Kidney (tissue), 14 donors: ENCODE measurements around the gene DGKI. TPM values are rescaled to one million over a fixed set of nuclear protein-coding genes. Genes with fewer than 3 reads are reported as not detected.

Experiments used
- DNase-seq, 5 donors: peaks; one replicate each; pipeline ENCODE4 v3.0.0-alpha.2; 2013 to 2020
- FAIRE-seq: peaks from 2 replicates; lab custom pipeline; 2012; peaks lifted over from hg19 to GRCh38; lab: Jason Lieb, UNC
- H3K27ac ChIP-seq, 2 donors: one replicate each; pipeline ENCODE4 v1.7.0; 2013; ENCODE audit warnings: low read depth in 2 of 2, low read length in 2 of 2, inconsistent platforms in 1 of 2
- H3K27me3 ChIP-seq: one replicate; pipeline ENCODE4 v1.7.1; 2013; ENCODE audit warnings: low read length, inconsistent platforms; ENCODE audit not compliant: control insufficient read depth, insufficient read depth
- H3K36me3 ChIP-seq, 3 donors: one replicate each; pipeline versions ENCODE4 v1.7.0 to v1.7.1; 2013; ENCODE audit warnings: low read length in 3 of 3, control low read depth in 1 of 3, inconsistent platforms in 1 of 3; ENCODE audit not compliant: insufficient read depth in 3 of 3, control insufficient read depth in 2 of 3
- H3K4me1 ChIP-seq, 3 donors: one replicate each; pipeline versions ENCODE4 v1.7.0 to v1.7.1; 2013; ENCODE audit warnings: low read length in 3 of 3, inconsistent platforms in 1 of 3, low read depth in 1 of 3; ENCODE audit not compliant: control insufficient read depth in 2 of 3, insufficient read depth in 2 of 3
- H3K4me3 ChIP-seq, 3 donors: one replicate each; pipeline versions ENCODE4 v1.7.0 to v1.8.1; 2013; ENCODE audit warnings: low read length in 3 of 3, control low read depth in 1 of 3, inconsistent platforms in 1 of 3
- H3K9ac ChIP-seq, 3 donors: one replicate each; pipeline versions ENCODE4 v1.7.0 to v1.7.1; 2013; ENCODE audit warnings: low read length in 3 of 3, control low read depth in 1 of 3, inconsistent platforms in 1 of 3
- H3K9me3 ChIP-seq, 3 donors: one replicate each; pipeline versions ENCODE4 v1.7.0 to v1.7.1; 2013; ENCODE audit warnings: low read length in 3 of 3, control low read depth in 1 of 3, inconsistent platforms in 1 of 3; ENCODE audit not compliant: control insufficient read depth in 2 of 3, insufficient read depth in 1 of 3
- CTCF ChIP-seq: IDR thresholded peaks from 3 replicates; pipeline ENCODE4 v1.5.1; 2012; ENCODE audit warnings: mild to moderate bottlenecking, moderate library complexity, borderline replicate concordance; ENCODE audit not compliant: insufficient read depth; ENCODE audit errors: extremely low read depth
- intact Hi-C: fragments of 100-400 bp; cut with DNase I; formaldehyde crosslinking; loops from one replicate; pipeline ENCODE4 v1.11.1; 2022
- polyA plus RNA-seq: library from polyadenylated mRNA; stranded (reverse); fragments of 350-450 nt; fragmentation: Illumina TruSeq; extraction: RNeasy Lipid Tissue Mini Kit (QIAGEN cat#74804); gene quantifications from one replicate; pipeline ENCODE4 v1.2.3, GENCODE V29; 2014; ENCODE audit warnings: low read depth, low replicate concordance; ENCODE audit not compliant: insufficient read depth
- total RNA-seq: library from RNA; stranded (reverse); fragmentation: NEBNext Ultra II Directional; extraction: Animal tissue kit (Norgen Biotek cat#: 25700); gene quantifications from one replicate; pipeline ENCODE4 v1.2.1, GENCODE V29; 2021
- donor health status: control.
- donor health status: control.
- donor health status: control.
- donor health status: control.
- donor health status: control.
- donor health status: DM: yes; HTN: yes; CAD: no.
- donor health status: Normal renal cell carcinoma (clear cell type).

DGKI gene
- total and polyA plus RNA-seq, 2 donors from 2014 or later, result 1.3 to 2.5 TPM

GRCh38 chr7:137399827-137400823 is 446.6 kb downstream of the DGKI start:
- H3K27me3 ChIP-seq, result no peaks in the 10 kb centered on the region
- no peak for FAIRE-seq
- H3K4me3 ChIP-seq, result no peak overlapping the region
- intact Hi-C loops, result no loop called here
- no peaks in the 10 kb centered on the region for H3K4me1 ChIP-seq
- no peak for DNase-seq
- TF ChIP-seq CTCF, result no peak
- H3K9ac ChIP-seq, result no peak overlapping the region
- H3K27ac ChIP-seq, result no peak overlapping the region
- H3K36me3 ChIP-seq, result no peaks in the 10 kb centered on the region
- H3K9me3 ChIP-seq, result no peaks in the 10 kb centered on the region

GRCh38 chr7:137396051-137396450 is 450.7 kb downstream of the DGKI start:
- Histone ChIP-seq H3K9ac (no peak overlapping the region), H3K27me3 (no peaks in the 10 kb centered on the region), H3K36me3 (no peaks in the 10 kb centered on the region), H3K27ac (no peak overlapping the region), H3K4me3 (no peak overlapping the region), H3K9me3 (no peaks in the 10 kb centered on the region), H3K4me1 (no peaks in the 10 kb centered on the region)
- no peak for DNase-seq
- intact Hi-C loops, result no loop called here
- no peak for TF ChIP-seq CTCF
- FAIRE-seq, result no peak

- DNase-seq (peak in 1 of 5 donors; percentile 38), FAIRE-seq (no peak)
- intact Hi-C loops, result no loop called here
- TF ChIP-seq CTCF, result no peak
- Histone ChIP-seq H3K9ac (no peak overlapping the region), H3K36me3 (no peaks in the 10 kb centered on the region), H3K4me1 (no peaks in the 10 kb centered on the region), H3K27ac (no peak overlapping the region), H3K9me3 (no peaks in the 10 kb centered on the region), H3K4me3 (no peak overlapping the region), H3K27me3 (no peaks in the 10 kb centered on the region)
Measured at GRCh38 chr7:137395420-137395819, 451.4 kb downstream of the DGKI start.
